HepG2 (cell line): ENCODE results near the gene DDR2. TPM values are rescaled to one million over a fixed set of nuclear protein-coding genes. Genes with fewer than 3 reads are reported as not detected.

Source experiments
- ARNT ChIP-seq: fragments of 450-650 bp; IDR thresholded peaks from 2 replicates; pipeline ENCODE4 v1.6.1; 2017
- ATF1 ChIP-seq: IDR thresholded peaks from 2 replicates; pipeline ENCODE4 v1.6.1; 2016; ENCODE audit warnings: mild to moderate bottlenecking, control low read depth
- ATM ChIP-seq: fragments of 450-650 bp; IDR thresholded peaks from 2 replicates; pipeline ENCODE4 v1.7.1; 2017; ENCODE audit warnings: mild to moderate bottlenecking, borderline replicate concordance
- HDAC1 ChIP-seq: sonication (generic); formaldehyde crosslinking; IDR thresholded peaks from 2 replicates; pipeline ENCODE4 v1.5.1; 2020; ENCODE audit warnings: mild to moderate bottlenecking, missing genetic modification reagents
- HES4 ChIP-seq: sonication (generic); formaldehyde crosslinking; IDR thresholded peaks from 2 replicates; pipeline ENCODE4 v1.9.0; 2021; ENCODE audit warnings: mild to moderate bottlenecking, missing genetic modification reagents, borderline replicate concordance
- ISX ChIP-seq: sonication (generic); formaldehyde crosslinking; conservative IDR thresholded peaks from 2 replicates; pipeline ENCODE4 v1.5.0; 2020; ENCODE audit warnings: missing genetic modification reagents
- JUND ChIP-seq: sonication (generic); formaldehyde crosslinking; IDR thresholded peaks from 2 replicates; pipeline ENCODE4 v1.8.0; 2022; ENCODE audit warnings: mild to moderate bottlenecking, missing genetic modification reagents
- MAFK ChIP-seq, 2 experiments: IDR thresholded peaks in 1 of 2; conservative IDR thresholded peaks in 1 of 2; 2 replicates each; pipeline ENCODE4 v1.6.1; 2011; ENCODE audit warnings: improper control_type of control experiment in 2 of 2, low read length in 2 of 2
- NR2F6 ChIP-seq, 2 experiments: IDR thresholded peaks; 2 replicates each; pipeline ENCODE4 v1.6.1; 2016; ENCODE audit warnings: antibody characterized with exemption in 1 of 2, mild to moderate bottlenecking in 1 of 2
- POGK ChIP-seq: sonication (generic); formaldehyde crosslinking; conservative IDR thresholded peaks from 2 replicates; pipeline ENCODE4 v1.8.0; 2022; ENCODE audit warnings: mild to moderate bottlenecking, moderate library complexity, missing genetic modification reagents
- SIX4 ChIP-seq: sonication (generic); formaldehyde crosslinking; IDR thresholded peaks from 2 replicates; pipeline ENCODE4 v1.4.0; 2020; ENCODE audit warnings: missing genetic modification reagents
- SMARCC2 ChIP-seq: fragments of 450-650 bp; IDR thresholded peaks from 2 replicates; pipeline ENCODE4 v1.6.1; 2017; ENCODE audit warnings: antibody characterized with exemption, mild to moderate bottlenecking
- SOX13 ChIP-seq, 3 experiments: fragments of 450-650 bp in 1 of 3; sonication (generic) in 1 of 3; formaldehyde crosslinking in 1 of 3; IDR thresholded peaks in 2 of 3; conservative IDR thresholded peaks in 1 of 3; 2 replicates each; pipeline versions ENCODE4 v1.5.0 to v1.6.1; 2016 to 2020; ENCODE audit warnings: antibody characterized with exemption in 1 of 3, mild to moderate bottlenecking in 1 of 3, missing compliant biosample characterization in 1 of 3, missing genetic modification reagents in 1 of 3, moderate library complexity in 1 of 3
- THRA ChIP-seq: sonication (generic); formaldehyde crosslinking; IDR thresholded peaks from 2 replicates; pipeline ENCODE4 v1.4.0; 2020; ENCODE audit warnings: missing genetic modification reagents, borderline replicate concordance
- TMF1 ChIP-seq: sonication (generic); formaldehyde crosslinking; IDR thresholded peaks from 2 replicates; pipeline ENCODE4 v1.8.1; 2022; ENCODE audit warnings: low read depth, missing genetic modification reagents
- TRIM24 ChIP-seq: sonication (generic); formaldehyde crosslinking; IDR thresholded peaks from 2 replicates; pipeline ENCODE4 v1.8.0; 2022; ENCODE audit warnings: mild to moderate bottlenecking, missing genetic modification reagents
- ZBTB42 ChIP-seq: sonication (generic); formaldehyde crosslinking; IDR thresholded peaks from 2 replicates; pipeline ENCODE4 v1.5.0; 2020; ENCODE audit warnings: mild to moderate bottlenecking, missing genetic modification reagents
- ZBTB7A ChIP-seq: sonication (generic); formaldehyde crosslinking; IDR thresholded peaks from 2 replicates; pipeline ENCODE4 v1.8.0; 2022; ENCODE audit warnings: mild to moderate bottlenecking, missing genetic modification reagents
- ZFP91 ChIP-seq: sonication (generic); formaldehyde crosslinking; IDR thresholded peaks from 2 replicates; pipeline ENCODE4 v1.9.0; 2022; ENCODE audit warnings: missing genetic modification reagents, mild to moderate bottlenecking, borderline replicate concordance
- ZMYM2 ChIP-seq: sonication (generic); formaldehyde crosslinking; IDR thresholded peaks from 2 replicates; pipeline ENCODE4 v1.8.0; 2022; ENCODE audit warnings: mild to moderate bottlenecking, missing genetic modification reagents
- ZNF232 ChIP-seq: sonication (generic); formaldehyde crosslinking; IDR thresholded peaks from 2 replicates; pipeline ENCODE4 v1.4.0; 2020; ENCODE audit warnings: missing genetic modification reagents, borderline replicate concordance
- ZNF24 ChIP-seq: fragments of 450-650 bp; IDR thresholded peaks from 2 replicates; pipeline ENCODE4 v1.6.1; 2017; ENCODE audit warnings: antibody characterized with exemption, mild to moderate bottlenecking
- ZNF350 ChIP-seq: sonication (generic); formaldehyde crosslinking; IDR thresholded peaks from 2 replicates; pipeline ENCODE4 v1.4.0; 2020; ENCODE audit warnings: mild to moderate bottlenecking, low read depth, missing genetic modification reagents, borderline replicate concordance
- ZNF414 ChIP-seq: sonication (generic); formaldehyde crosslinking; IDR thresholded peaks from 2 replicates; pipeline ENCODE4 v1.5.0; 2020; ENCODE audit warnings: missing genetic modification reagents
- ZNF589 ChIP-seq: sonication (generic); formaldehyde crosslinking; conservative IDR thresholded peaks from 2 replicates; pipeline ENCODE4 v1.8.0; 2022; ENCODE audit warnings: mild to moderate bottlenecking, moderate library complexity, missing genetic modification reagents
- ZNF883 ChIP-seq: sonication (generic); formaldehyde crosslinking; IDR thresholded peaks from 2 replicates; pipeline ENCODE4 v1.5.1; 2020; ENCODE audit warnings: mild to moderate bottlenecking, missing genetic modification reagents; ENCODE audit errors: not compliant biosample characterization
- polyA plus RNA-seq, 8 experiments: library from polyadenylated mRNA; depleted of rRNA in 3 of 8; stranded (reverse) in 7 of 8; unstranded in 1 of 8; fragments of >200 nt; fragmentation: Illumina TruSeq in 4 of 8; extraction: Trizol in 4 of 8; gene quantifications; 2 replicates each; pipeline versions ENCODE4 v1.2.1 to v1.2.3, GENCODE V29; 2011 to 2016; ENCODE audit warnings: low read depth in 4 of 8, missing spikeins in 1 of 8, mixed read lengths in 1 of 8; ENCODE audit not compliant: insufficient read depth in 1 of 8
- total RNA-seq, 5 experiments: library from RNA; depleted of rRNA; stranded (reverse); fragments of >200 nt; fragmentation: Illumina TruSeq; extraction: Trizol; gene quantifications; 2 replicates each; pipeline ENCODE4 v1.2.3, GENCODE V29; 2016; ENCODE audit warnings: low read depth in 1 of 5

Gene DDR2
- total and polyA plus RNA-seq, 2 of the 13 experiments (the other 11 are each of a cell fraction or from before 2014, with no cell fraction given): 0.36 to 0.38 TPM

- TF ChIP-seq ZMYM2 (CRISPR knock-in tag) (no peak), ZBTB42 (no peak), SIX4 (CRISPR knock-in tag) (no peak), ZBTB7A (CRISPR knock-in tag) (no peak), ZNF589 (no peak), ATF1 (CRISPR knock-in tag) (no peak), ZNF232 (CRISPR knock-in tag) (no peak), ATM (no peak), NR2F6 (IDR thresholded peaks at IDR 0.05) (no peak), NR2F6 (CRISPR knock-in tag; IDR thresholded peaks at IDR 0.05) (0 out of 2 replicates have a peak, but pooled peaks have one; percentile 25), THRA (no peak), MAFK (conservative IDR thresholded peaks at IDR 0.05 in 1 of 2, IDR thresholded peaks at IDR 0.05 in 1 of 2; ENCODE audit: low read length in 2 of 2) (no peak), TRIM24 (no peak), POGK (CRISPR knock-in tag) (no peak), ZFP91 (CRISPR knock-in tag) (no peak), ISX (CRISPR knock-in tag) (no peak), ZNF24 (no peak), ZNF350 (CRISPR knock-in tag) (no peak), SMARCC2 (no peak), ARNT (no peak), ZNF414 (CRISPR knock-in tag) (no peak), TMF1 (CRISPR knock-in tag) (no peak), JUND (CRISPR knock-in tag) (no peak; the same call in 1 of the 2 replicates), ZNF883 (CRISPR knock-in tag) (no peak), HDAC1 (CRISPR knock-in tag) (no peak), SOX13 (IDR thresholded peaks at IDR 0.05) (no peak), SOX13 (CRISPR knock-in tag; conservative IDR thresholded peaks at IDR 0.05 in 1 of 2, IDR thresholded peaks at IDR 0.05 in 1 of 2) (0 out of 4 replicates have a peak, but pooled peaks of 1 of the 2 experiments have one; percentile 8), HES4 (CRISPR knock-in tag) (no peak)
Observed at GRCh38 chr1:162753001-162753658, 120.9 kb downstream of the DDR2 start (continued).
